Measurements from ENCODE around the gene PLA2G6.

PLA2G6 gene

DNA sequence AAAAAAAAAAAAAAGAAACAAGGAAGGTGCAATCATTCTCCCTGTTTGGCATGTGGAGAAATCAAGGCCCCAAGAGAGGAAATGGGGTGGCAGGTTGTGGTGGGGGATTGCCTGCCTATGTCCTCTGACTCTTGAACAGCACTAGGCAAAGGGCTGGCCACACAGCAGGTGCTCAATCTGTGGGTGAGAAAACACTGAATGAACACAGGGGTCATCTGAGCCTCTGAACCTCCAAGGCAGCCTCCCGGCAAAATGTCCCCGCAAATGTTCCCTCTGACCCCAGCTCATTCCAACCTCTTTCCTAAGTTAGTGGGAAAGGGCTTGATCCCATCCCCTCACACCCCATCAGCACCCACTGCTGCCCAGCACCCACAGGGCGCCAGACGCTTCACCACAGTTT is 4.6 kb downstream of the PLA2G6 start:
- no peak for DNase-seq (ENCODE audit: low read depth)
- H3K4me3 ChIP-seq (ENCODE audit: low read depth, low read length), result no peak overlapping the region
- no peak for TF ChIP-seq CTCF (IDR thresholded peaks at IDR 0.05; ENCODE audit: control insufficient read depth, extremely low read depth, insufficient read depth)

- no peak for DNase-seq (ENCODE audit: low read depth)
- no peak for TF ChIP-seq CTCF (IDR thresholded peaks at IDR 0.05; ENCODE audit: control insufficient read depth, extremely low read depth, insufficient read depth)
- no peak overlapping the region for H3K4me3 ChIP-seq (ENCODE audit: low read depth, low read length)
Measured at GRCh38 chr22:38176170-38176741, 5.4 kb downstream of the PLA2G6 start.

DNA sequence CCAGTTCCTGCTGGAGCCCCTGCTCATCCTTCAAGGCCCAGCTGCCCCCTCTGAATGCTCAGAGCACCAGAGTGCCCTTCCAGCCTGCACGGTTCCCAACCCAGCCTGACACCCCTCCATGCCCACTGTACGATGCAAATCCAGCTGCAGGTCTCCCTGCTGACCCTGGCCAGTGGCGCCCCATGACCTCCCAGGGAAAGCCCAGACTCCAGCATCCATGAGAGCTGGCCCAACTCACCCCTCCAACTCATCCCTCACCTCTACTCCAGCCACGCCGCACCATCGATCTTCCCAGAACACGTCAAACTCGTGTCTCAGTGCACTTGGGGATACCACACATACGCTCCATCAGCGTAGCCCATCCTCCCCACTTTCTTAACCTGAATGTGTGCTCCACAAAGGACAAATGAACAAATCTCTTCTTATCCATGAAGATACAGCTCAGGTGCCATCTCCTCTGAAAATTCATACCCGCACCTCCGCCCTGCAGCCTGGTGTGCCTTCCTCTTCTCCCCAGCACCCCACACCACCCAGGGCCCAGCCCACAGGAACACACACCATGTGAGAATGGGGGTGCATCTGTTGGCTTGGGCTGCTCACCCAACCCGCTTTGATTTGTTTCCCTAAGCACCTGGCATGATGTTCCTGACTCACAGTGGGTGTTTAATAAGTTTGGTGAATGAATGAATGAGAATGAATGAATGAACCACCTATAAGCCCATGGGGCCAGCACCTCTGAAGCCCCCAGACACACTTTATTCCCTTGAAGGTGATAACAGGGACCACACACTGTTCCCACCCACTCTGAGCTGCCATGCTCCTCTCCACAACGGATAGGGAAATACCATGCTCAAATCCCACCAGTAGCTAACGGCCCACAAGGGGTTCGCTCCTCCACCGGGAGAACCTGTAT is 6.2 kb downstream of the PLA2G6 start:
- no peak overlapping the region for H3K4me3 ChIP-seq (ENCODE audit: low read depth, low read length)
- no peak for TF ChIP-seq CTCF (IDR thresholded peaks at IDR 0.05; ENCODE audit: control insufficient read depth, extremely low read depth, insufficient read depth)
- no peak for DNase-seq (ENCODE audit: low read depth)

DNA sequence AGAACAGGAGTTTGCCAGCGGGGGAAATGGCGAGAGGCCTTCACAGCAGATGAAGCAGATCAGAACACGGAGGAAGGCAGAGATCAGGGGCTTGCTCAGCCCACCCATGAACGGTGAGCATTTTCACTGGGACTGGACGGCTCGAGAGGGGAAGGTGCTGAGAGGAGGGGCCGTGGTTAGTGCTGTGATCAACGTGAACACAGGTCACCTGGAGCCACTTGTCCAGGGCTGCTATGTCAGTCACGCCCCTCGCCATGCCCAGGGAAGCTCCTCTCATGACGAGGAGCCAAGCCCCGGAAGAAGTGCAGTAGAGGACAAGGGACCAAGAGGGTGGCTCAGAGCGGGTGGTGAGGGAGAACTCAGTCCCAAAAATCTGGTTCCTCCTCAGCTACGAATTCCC is 7.0 kb downstream of the PLA2G6 start:
- no peak overlapping the region for H3K4me3 ChIP-seq (ENCODE audit: low read depth, low read length)
- no peak for TF ChIP-seq CTCF (IDR thresholded peaks at IDR 0.05; ENCODE audit: control insufficient read depth, extremely low read depth, insufficient read depth)
- DNase-seq (ENCODE audit: low read depth), result no peak

DNA sequence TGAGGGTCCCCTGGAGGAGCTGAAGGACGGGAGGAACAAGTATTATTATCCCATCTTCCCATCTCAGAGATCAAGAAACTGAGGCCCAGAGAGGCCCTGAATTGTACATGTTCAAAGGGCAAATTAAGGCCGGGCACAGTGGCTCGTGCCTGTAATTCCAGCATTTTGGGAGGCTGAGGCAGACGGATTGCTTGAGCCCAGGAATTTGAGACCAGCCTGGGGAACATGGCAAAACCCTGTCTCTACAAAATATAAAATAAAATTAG is 8.1 kb downstream of the PLA2G6 start:
- no peak for DNase-seq (ENCODE audit: low read depth)
- no peak overlapping the region for H3K4me3 ChIP-seq (ENCODE audit: low read depth, low read length)
- no peak for TF ChIP-seq CTCF (IDR thresholded peaks at IDR 0.05; ENCODE audit: control insufficient read depth, extremely low read depth, insufficient read depth)

- H3K4me3 ChIP-seq (ENCODE audit: low read depth, low read length), result no peak overlapping the region
- no peak for DNase-seq (ENCODE audit: low read depth)
- TF ChIP-seq CTCF (IDR thresholded peaks at IDR 0.05; ENCODE audit: control insufficient read depth, extremely low read depth, insufficient read depth), result no peak
Measured at GRCh38 chr22:38172832-38173640, 8.6 kb downstream of the PLA2G6 start.
